Adipocyte (in vitro differentiated cells): ENCODE results near the gene PPTC7.
"Not testable (repeated sequence)": the region's sequence is repeated elsewhere in the genome, so short reads cannot be mapped to it uniquely, and the experiment has no call there.

Experiments
- DNase-seq: peaks from one replicate; pipeline ENCODE4 v3.0.0-alpha.2; 2015; ENCODE audit warnings: low read depth
- H3K27me3 ChIP-seq: replicated peaks from 2 replicates; pipeline ENCODE4 v1.7.0; 2013; ENCODE audit warnings: mild to moderate bottlenecking, low read length, moderate library complexity; ENCODE audit not compliant: control insufficient read depth, insufficient read depth
- H3K36me3 ChIP-seq: 2 replicates; pipeline ENCODE4 v1.7.0; 2013; ENCODE audit warnings: low read length, mild to moderate bottlenecking, moderate library complexity; ENCODE audit not compliant: control insufficient read depth, insufficient read depth, severe bottlenecking
- H3K4me1 ChIP-seq: 2 replicates; pipeline ENCODE4 v1.7.0; 2013; ENCODE audit warnings: mild to moderate bottlenecking, low read length, moderate library complexity; ENCODE audit not compliant: control insufficient read depth, insufficient read depth
- H3K4me3 ChIP-seq: 2 replicates; pipeline ENCODE4 v1.7.0; 2013; ENCODE audit warnings: mild to moderate bottlenecking, low read length, moderate library complexity
- H3K9ac ChIP-seq: 2 replicates; pipeline ENCODE4 v1.7.0; 2013; ENCODE audit warnings: mild to moderate bottlenecking, low read length, moderate library complexity
- H3K9me3 ChIP-seq: 2 replicates; pipeline ENCODE4 v1.7.0; 2013; ENCODE audit warnings: mild to moderate bottlenecking, low read length, moderate library complexity; ENCODE audit not compliant: control insufficient read depth

Gene PPTC7

GRCh38 chr12:110528277-110528839 lies 54.8 kb downstream of the PPTC7 start:
- Histone ChIP-seq H3K9ac (no peak overlapping the region), H3K9me3 (no peaks in the 10 kb centered on the region), H3K4me1 (peaks cover 17% of the 10 kb centered on the region), H3K4me3 (no peak overlapping the region), H3K27me3 (no peaks in the 10 kb centered on the region), H3K36me3 (peaks cover 15% of the 10 kb centered on the region)
- DNase-seq = no peak

DNA sequence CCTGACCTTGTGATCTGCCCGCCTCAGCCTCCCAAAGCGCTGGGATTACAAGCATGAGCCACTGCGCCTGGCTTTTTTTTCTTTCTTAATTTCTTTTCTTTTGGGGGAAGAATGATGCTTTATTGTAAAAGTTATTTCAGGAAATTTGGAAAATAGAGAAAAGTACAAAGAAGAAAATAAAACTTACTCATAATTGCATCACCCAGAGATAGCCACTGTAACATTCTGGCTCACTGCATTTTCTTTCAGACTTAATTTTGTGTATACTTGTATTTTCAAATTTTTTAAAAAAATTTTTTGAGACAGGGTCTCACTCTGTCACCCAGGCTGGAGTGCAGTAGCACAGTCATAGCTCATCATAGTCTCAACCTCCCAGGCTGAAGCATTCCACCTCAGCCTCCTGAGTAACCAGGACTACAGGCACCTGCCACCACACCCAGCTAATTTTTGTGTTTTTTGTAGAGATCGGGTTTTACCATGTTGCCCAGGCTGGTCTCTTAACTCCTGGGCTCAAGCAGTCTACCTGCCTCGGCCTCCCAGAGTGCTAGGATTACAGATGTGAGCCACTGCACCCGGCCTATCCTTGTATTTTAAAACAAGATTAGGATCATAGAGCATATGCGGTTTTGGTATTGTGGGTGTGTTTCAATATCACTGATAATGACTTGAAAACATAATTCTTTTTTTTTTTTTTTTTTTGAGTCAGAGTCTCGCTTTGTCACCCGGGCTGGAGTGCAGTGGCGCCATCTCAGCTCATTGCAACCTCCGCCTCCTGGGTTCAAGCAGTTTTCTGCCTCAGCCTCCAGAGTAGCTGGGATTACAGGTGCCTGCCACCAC lies 62.0 kb downstream of the PPTC7 start:
- H3K36me3 ChIP-seq, H3K4me1 ChIP-seq, H3K9ac ChIP-seq, H3K27me3 ChIP-seq, H3K9me3 ChIP-seq, H3K4me3 ChIP-seq: not testable (repeated sequence)
- DNase-seq = peak; percentile 29

GRCh38 chr12:110518014-110518413 lies 65.1 kb downstream of the PPTC7 start:
- H3K4me3 ChIP-seq, H3K27me3 ChIP-seq, H3K36me3 ChIP-seq, H3K9me3 ChIP-seq, DNase-seq, H3K9ac ChIP-seq, H3K4me1 ChIP-seq: not testable (repeated sequence)

DNA sequence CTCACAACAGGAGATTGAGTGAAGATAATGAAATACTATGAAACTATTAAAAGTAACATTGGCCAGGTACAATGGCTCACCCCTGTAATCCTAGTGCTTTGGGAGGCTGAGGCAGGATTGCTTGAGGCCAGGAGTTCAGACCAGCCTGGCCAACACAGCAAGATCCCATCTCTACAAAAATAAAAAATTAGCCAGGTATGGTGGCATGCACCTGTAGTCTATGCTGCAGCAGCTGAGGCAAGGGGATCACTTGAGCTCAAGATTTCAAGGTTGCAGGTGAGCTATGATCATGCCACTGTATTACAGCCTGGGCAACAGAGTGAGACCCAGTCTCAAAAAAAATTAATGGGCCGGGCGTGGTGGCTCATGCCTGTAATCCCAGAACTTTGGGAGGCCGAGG lies 66.1 kb downstream of the PPTC7 start:
- peaks cover 7% of the 10 kb centered on the region for H3K4me1 ChIP-seq
- no peak overlapping the region for H3K4me3 ChIP-seq
- no peaks in the 10 kb centered on the region for H3K9me3 ChIP-seq
- no peaks in the 10 kb centered on the region for H3K27me3 ChIP-seq
- no peak for DNase-seq
- no peaks in the 10 kb centered on the region for H3K36me3 ChIP-seq
- no peak overlapping the region for H3K9ac ChIP-seq

- Histone ChIP-seq H3K4me1 (peaks cover 4% of the 10 kb centered on the region), H3K9me3 (no peaks in the 10 kb centered on the region), H3K36me3 (no peaks in the 10 kb centered on the region), H3K27me3 (no peaks in the 10 kb centered on the region), H3K9ac (no peak overlapping the region), H3K4me3 (no peak overlapping the region)
- DNase-seq = no peak
These were observed 68.8 kb downstream of the PPTC7 start for GRCh38 chr12:110514363-110514762.

DNA sequence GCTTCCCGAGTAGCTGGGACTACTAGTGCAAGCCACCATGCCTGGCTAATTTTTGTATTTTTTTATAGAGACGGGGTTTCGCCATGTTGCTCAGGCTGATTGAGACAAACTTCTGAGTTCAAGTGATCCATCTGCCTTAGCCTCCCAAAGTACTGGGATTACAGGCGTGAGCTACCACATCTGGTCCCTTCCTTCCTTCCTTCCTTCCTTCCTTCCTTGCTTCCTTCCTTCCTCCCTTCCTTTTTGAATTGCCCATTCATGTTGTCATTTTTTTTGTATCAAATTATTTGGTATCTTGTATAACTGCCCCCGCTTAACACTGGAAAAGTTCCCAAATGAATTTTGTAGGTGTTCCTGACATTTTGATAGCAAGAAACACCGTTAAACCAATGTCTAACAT lies 69.3 kb downstream of the PPTC7 start:
- no peak for DNase-seq
- Histone ChIP-seq H3K9ac (no peak overlapping the region), H3K9me3 (no peaks in the 10 kb centered on the region), H3K4me3 (no peak overlapping the region), H3K27me3 (no peaks in the 10 kb centered on the region), H3K4me1 (peaks cover 4% of the 10 kb centered on the region), H3K36me3 (no peaks in the 10 kb centered on the region)

DNA sequence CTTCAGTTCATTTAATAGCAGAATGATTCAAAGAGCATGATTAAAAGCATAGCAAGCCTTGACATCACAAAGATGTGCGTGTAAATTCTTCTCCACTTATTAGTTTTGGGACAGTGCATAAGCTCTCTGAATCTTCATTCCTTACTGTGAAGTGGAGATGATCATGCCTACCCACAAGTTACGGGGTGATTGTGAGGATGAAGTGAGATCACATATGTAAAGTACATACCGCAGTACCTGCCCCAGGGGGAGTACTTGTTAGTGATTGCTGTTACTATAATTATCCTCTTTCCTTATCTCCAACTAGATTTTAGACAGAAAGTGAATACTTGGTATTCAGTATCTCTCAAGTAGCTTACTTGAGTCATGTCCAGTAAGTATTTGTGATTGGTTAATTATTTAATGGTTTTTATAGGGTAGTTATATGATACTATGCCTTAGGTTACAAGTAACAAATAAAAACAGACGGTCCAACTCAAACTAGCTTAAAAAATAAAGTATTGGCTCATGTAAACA lies 75.0 kb downstream of the PPTC7 start:
- H3K27me3 ChIP-seq = no peaks in the 10 kb centered on the region
- peaks cover 4% of the 10 kb centered on the region for H3K4me1 ChIP-seq
- no peaks in the 10 kb centered on the region for H3K36me3 ChIP-seq
- H3K9ac ChIP-seq = no peak overlapping the region
- no peak for DNase-seq
- no peaks in the 10 kb centered on the region for H3K9me3 ChIP-seq
- no peak overlapping the region for H3K4me3 ChIP-seq

- H3K27me3 ChIP-seq = no peaks in the 10 kb centered on the region
- H3K4me1 ChIP-seq = peaks cover 12% of the 10 kb centered on the region
- DNase-seq = no peak
- H3K36me3 ChIP-seq = no peaks in the 10 kb centered on the region
- no peak overlapping the region for H3K9ac ChIP-seq
- no peaks in the 10 kb centered on the region for H3K9me3 ChIP-seq
- no peak overlapping the region for H3K4me3 ChIP-seq
These were observed 77.8 kb downstream of the PPTC7 start for GRCh38 chr12:110505332-110505731.

GRCh38 chr12:110503432-110503831 lies 79.7 kb downstream of the PPTC7 start:
- Histone ChIP-seq H3K9me3 (no peaks in the 10 kb centered on the region), H3K4me1 (peaks cover 31% of the 10 kb centered on the region), H3K4me3 (no peak overlapping the region), H3K36me3 (no peaks in the 10 kb centered on the region), H3K27me3 (no peaks in the 10 kb centered on the region), H3K9ac (no peak overlapping the region)
- no peak for DNase-seq

GRCh38 chr12:110501752-110502738 lies 81.1 kb downstream of the PPTC7 start, which contains the start of the genes RAD9B and VPS29:
TSS of gene RAD9B (plus strand) at chr12:110502331. CDS start at chr12:110502338, 7 bp downstream.
TSS of gene VPS29 (minus strand) at chr12:110502111. CDS start at chr12:110502051, 60 bp downstream.
- no peaks in the 10 kb centered on the region for H3K9me3 ChIP-seq
- DNase-seq = peak; percentile 99
- H3K36me3 ChIP-seq = no peaks in the 10 kb centered on the region
- H3K9ac ChIP-seq = peak within 1 kb of the TSS; percentile 92
- no peaks in the 10 kb centered on the region for H3K27me3 ChIP-seq
- peaks cover 34% of the 10 kb centered on the region for H3K4me1 ChIP-seq
- H3K4me3 ChIP-seq = peak within 1 kb of the TSS; percentile 94

DNA sequence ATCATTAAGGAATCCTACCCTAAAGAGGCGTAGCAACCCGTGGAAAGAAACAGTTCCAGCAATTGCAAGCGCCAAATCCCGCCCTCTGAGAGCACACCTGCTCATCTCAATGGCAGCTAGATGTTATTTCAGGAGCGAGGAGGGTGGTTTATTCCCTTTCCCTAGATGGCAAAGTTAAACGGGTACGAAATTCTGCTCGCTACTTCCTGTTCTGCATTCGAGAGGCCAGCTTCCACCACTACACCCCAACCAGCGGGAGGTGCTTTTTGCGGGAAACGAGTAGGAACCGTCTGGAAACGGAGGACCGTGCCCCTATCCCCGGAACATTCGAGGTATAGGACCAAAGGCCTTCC lies 81.7 kb downstream of the PPTC7 start:
- peak; percentile 67 for DNase-seq
- Histone ChIP-seq H3K9ac (peak overlapping the region; percentile 92), H3K27me3 (no peaks in the 10 kb centered on the region), H3K9me3 (no peaks in the 10 kb centered on the region), H3K36me3 (peaks cover 5% of the 10 kb centered on the region), H3K4me3 (peak overlapping the region; percentile 94), H3K4me1 (peaks cover 34% of the 10 kb centered on the region)
